Astrocyte of the cerebellum (primary cell): Measurements from ENCODE around the gene PDLIM4.
A peak's percentile ranks its signal among the peaks of the same experiment; 100 is the strongest.

ENCODE experiments used
- DNase-seq: peaks from one replicate; pipeline ENCODE4 v3.0.0-alpha.2; 2011; ENCODE audit warnings: low read depth
- H3K4me3 ChIP-seq: 2 replicates; pipeline ENCODE4 v1.5.1; 2011; ENCODE audit warnings: mild to moderate bottlenecking, low read depth, low read length, moderate library complexity
- in situ Hi-C: cut with HindIII; loops from 2 replicates; pipeline ENCODE4 v1.10.0; 2017; ENCODE audit warnings: low sequenced_read_pairs
- TF ChIP-seq, protein P1 (sequence below): IDR thresholded peaks from 2 replicates; pipeline ENCODE4 v1.5.1; 2012; ENCODE audit warnings: low read length, low read depth, moderate library complexity, mild to moderate bottlenecking; ENCODE audit errors: missing control alignments

PDLIM4 gene

DNA sequence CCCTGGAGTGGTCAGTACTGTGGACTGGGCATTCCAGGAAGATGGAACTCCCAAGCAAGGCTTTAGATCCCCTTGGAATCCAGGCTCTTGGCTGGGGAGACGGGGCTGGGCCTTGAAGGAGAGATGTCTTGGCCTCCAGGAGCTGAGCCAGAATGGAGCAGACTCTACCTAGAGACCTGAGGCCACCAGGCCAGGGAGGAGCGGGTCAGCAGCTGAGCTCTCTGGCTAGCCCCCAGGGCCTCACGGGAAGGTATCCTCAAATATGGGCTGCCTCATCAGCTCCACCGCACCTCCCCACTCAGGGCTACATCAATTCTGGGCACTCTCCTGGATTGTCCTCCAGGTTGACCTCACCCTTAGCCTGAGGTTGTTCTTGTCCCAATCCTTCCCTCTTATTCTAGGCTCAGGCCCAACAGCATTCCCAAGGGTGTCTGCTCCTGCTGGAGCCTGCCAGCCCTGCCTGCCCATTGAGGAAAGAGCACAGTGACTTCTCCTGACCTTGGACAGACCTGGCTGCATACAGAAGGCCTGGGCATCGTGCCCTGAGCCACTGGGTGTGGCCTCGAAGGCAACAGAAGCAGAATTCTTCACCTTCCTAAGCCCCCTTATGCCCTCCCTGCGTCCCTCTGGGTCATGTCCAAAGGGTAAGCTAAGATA is 3.0 kb upstream of the PDLIM4 start:
- in situ Hi-C loops, result no loop called here
- H3K4me3 ChIP-seq, result no peak overlapping the region
- TF ChIP-seq, protein P1, sequence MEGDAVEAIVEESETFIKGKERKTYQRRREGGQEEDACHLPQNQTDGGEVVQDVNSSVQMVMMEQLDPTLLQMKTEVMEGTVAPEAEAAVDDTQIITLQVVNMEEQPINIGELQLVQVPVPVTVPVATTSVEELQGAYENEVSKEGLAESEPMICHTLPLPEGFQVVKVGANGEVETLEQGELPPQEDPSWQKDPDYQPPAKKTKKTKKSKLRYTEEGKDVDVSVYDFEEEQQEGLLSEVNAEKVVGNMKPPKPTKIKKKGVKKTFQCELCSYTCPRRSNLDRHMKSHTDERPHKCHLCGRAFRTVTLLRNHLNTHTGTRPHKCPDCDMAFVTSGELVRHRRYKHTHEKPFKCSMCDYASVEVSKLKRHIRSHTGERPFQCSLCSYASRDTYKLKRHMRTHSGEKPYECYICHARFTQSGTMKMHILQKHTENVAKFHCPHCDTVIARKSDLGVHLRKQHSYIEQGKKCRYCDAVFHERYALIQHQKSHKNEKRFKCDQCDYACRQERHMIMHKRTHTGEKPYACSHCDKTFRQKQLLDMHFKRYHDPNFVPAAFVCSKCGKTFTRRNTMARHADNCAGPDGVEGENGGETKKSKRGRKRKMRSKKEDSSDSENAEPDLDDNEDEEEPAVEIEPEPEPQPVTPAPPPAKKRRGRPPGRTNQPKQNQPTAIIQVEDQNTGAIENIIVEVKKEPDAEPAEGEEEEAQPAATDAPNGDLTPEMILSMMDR, result no peak
- DNase-seq, result no peak

DNA sequence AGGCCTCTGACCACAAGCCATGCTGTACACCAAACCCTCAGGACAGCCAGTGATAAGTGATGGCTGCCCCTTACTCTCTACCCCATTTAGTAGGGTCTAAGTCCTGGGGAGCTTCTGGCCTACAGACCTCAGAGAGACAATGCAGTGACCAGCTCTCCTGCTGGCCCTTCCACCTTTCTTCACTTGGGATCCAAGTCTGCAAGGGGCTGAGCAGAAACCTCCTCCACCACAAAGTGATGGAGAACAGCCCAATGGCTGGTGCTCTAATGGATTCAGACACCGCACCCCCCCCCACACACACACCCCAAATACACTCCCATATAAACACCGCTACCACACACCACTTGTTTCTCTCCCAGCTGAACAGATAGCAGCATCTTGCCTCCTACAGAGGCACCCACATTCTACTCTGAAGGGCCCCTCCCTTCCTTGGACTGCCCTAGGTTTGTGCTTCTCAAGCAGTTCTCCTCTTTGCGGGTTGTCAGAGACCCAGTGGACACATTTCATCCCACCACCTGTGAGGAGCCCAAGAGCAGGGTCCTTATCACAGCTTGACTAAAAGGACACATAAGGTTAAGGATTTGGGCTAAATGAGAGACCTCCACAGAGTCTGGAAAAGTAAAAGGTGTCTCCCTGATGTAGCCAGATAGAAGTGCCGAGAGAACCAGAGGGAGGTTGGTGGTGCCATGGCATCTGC is 1.3 kb upstream of the PDLIM4 start:
- in situ Hi-C loops, result no loop called here
- H3K4me3 ChIP-seq, result no peak overlapping the region
- no peak for DNase-seq
- TF ChIP-seq, protein P1, result no peak

DNA sequence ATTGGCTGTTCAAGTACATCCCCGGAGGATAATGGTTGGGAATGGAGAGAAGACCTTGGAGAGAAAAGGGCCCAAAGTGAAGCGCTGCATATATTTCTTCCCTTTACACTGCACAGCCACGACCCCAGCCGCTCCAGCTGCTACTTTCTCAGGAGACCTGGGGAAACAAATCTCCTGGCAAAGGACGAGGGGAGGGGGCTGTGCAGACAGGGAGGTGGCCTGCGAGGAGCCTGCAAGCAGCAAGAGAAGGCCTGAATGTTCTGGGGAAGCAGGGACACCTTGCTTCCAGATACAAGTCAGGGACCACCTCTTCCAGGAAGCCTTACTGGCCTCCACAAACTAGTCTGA is 739 bp upstream of the PDLIM4 start:
- no peak for DNase-seq
- TF ChIP-seq, protein P1, result no peak
- in situ Hi-C loops, result no loop called here
- peak overlapping the region; percentile 80 for H3K4me3 ChIP-seq

DNA sequence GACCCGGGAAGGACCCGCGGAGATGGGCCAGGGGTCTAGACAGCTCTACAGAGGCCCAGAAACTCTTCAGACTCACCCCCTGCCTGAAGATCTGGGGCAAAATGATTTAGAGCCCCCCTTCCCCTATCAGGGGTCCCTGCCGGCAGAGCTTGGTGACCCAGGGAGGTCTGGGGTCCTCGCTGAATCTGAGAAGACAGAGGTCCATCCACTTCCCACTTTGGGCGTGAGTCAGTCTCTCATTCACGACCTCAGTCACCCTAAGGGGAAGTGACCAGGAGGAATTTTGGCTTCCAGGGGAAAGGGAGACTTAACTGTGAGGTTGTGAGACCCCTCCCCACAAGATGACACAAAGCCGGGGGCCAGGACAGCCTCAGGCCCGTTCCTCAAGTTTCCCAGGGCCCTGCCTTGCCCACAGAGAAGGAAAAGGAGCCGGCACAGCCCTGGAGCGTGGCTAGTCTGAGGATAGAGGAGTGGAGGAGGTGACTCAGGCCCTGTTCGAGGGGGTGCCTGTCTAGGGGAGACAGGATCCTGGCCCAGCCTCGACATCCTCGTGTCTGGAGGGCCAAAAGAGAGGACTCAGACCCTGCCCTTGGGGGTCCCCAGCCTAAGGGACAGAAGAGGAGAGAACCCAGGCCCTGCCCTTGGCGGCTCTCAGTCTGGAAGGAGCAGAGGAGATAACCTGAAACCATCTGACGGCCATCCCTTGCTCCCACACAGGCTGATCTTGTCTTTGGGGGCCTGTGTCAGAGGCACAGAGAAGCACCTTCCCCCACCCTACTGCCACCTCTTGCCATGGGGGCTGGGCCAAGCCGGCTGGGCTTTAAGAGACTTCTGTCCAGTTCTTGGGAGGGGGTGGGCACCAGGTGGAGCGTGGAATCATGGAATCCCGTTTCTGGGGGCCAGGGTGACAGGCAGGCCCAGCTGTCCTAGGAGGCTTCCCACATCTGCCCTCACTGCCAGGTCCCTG is 889 bp downstream of the PDLIM4 start:
- TF ChIP-seq, protein P1, result no peak
- peak overlapping the region; percentile 80 for H3K4me3 ChIP-seq
- in situ Hi-C loops, result no loop called here
- no peak for DNase-seq

DNA sequence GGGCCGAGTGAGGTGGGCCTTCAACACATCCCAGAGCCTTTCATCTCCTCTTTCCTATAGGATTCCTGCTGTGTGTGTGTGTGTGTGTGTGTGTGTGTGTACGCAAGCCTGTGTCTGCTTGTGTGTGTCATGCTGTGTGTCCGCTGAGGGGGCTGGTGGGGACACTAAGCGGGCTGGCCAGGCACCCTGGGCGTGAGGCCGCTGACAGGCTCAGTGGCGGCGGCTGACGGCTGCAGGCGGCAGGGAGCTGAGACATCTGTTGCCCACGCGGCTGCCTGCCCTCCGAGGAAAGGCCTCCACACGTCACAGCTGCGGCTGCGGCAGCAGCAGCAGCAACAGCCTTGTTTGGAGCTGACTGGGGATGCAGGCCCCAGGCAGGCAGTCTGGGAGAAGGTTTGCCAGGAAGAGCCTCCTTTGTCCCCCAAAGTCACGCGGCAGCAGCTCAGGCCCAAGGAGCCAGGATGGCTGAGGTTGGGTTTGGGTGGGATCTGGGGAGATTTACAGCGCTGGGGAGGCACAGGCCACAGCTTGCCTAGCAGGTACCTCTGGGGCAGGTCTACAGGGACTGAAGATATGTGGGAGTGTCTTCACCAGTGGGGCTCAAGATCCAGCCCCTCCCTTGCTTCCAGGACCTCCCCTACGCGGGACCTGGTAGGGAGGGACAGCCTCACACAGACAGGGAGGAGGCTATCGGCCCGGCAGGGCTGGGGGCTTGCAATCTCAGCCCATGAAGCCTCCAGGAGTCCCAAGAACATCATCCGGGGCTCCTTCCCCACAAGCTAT is 1.8 kb downstream of the PDLIM4 start:
- TF ChIP-seq, protein P1, result no peak
- peak overlapping the region; percentile 80 for H3K4me3 ChIP-seq
- in situ Hi-C loops, result no loop called here
- DNase-seq, result peak; percentile 68

DNA sequence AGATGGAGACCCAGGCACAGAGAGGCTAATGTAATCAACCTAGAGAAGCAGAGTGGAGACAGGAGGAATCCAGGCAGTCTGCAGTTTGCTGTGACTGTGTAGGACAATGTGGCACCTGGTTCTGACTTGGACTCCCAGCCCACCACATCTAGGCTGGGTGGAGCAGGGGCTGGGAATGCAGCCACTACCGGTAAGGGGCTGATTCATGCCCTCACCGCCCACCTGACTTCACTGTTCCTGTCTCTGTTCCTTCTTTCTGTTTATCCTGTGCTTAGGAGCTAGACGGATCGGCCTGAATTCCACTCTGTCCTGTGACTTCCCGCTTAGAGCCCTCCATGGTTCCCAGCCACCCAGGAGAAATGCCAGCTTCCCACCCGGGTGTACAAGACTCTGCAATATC is 2.6 kb downstream of the PDLIM4 start:
- no peak for DNase-seq

More for the DNA sequence above, 2.6 kb downstream of the PDLIM4 start:
- peak overlapping the region; percentile 80 for H3K4me3 ChIP-seq
- TF ChIP-seq, protein P1, result no peak
- in situ Hi-C loops, result loop anchor here (5.0 kb wide), 1 partner anchor 68 kb away; no protein-coding TSS in a partner anchor
